SK-N-SH treated with all-trans-retinoic acid at 6 μM for 48 hours (cell line): ENCODE data around the gene ZNF358.
A peak's percentile ranks its signal among the peaks of the same experiment; 100 is the strongest.

Source experiments
- ATAC-seq: fragments of 200-7000 bp; cut with Tn5 transposase; 3 replicates; pipeline ENCODE4 v1.9.1; 2020; ENCODE audit warnings: mild to moderate bottlenecking, moderate library complexity
- ARNTL ChIP-seq: fragments of 450-650 bp; formaldehyde crosslinking; IDR thresholded peaks from 2 replicates; pipeline ENCODE4 v1.5.0; 2020; ENCODE audit warnings: low read depth, mild to moderate bottlenecking, moderate library complexity, borderline replicate concordance
- BACH2 ChIP-seq: fragments of 250-450 bp; sonication (Bioruptor Pico); IDR thresholded peaks from 2 replicates; pipeline ENCODE4 v1.9.0; 2021; ENCODE audit warnings: mild to moderate bottlenecking, borderline replicate concordance
- CSDC2 ChIP-seq: fragments of 250-450 bp; sonication (Bioruptor Pico); IDR thresholded peaks from 2 replicates; pipeline ENCODE4 v1.5.0; 2020; ENCODE audit warnings: mild to moderate bottlenecking, moderate library complexity
- GLIS3 ChIP-seq: fragments of 250-450 bp; sonication (Bioruptor Pico); IDR thresholded peaks from 2 replicates; pipeline ENCODE4 v1.5.0; 2020; ENCODE audit warnings: mild to moderate bottlenecking, moderate library complexity
- ISL1 ChIP-seq: fragments of 250-450 bp; sonication (Bioruptor Pico); IDR thresholded peaks from 2 replicates; pipeline ENCODE4 v2.1.2; 2022; ENCODE audit warnings: mild to moderate bottlenecking, moderate library complexity
- OSR1 ChIP-seq: fragments of 250-450 bp; sonication (Bioruptor Pico); IDR thresholded peaks from 2 replicates; pipeline ENCODE4 v1.8.0; 2022; ENCODE audit warnings: moderate library complexity, mild to moderate bottlenecking, inconsistent platforms
- PATZ1 ChIP-seq: fragments of 250-450 bp; sonication (Bioruptor Pico); IDR thresholded peaks from 2 replicates; pipeline ENCODE4 v1.8.0; 2020; ENCODE audit warnings: mild to moderate bottlenecking, moderate library complexity, borderline replicate concordance
- RARB ChIP-seq: fragments of 250-450 bp; sonication (Bioruptor Pico); IDR thresholded peaks from 2 replicates; pipeline ENCODE4 v1.8.0; 2021; ENCODE audit warnings: mild to moderate bottlenecking, moderate library complexity
- SNAI2 ChIP-seq: fragments of 250-450 bp; sonication (Bioruptor Pico); IDR thresholded peaks from 2 replicates; pipeline ENCODE4 v1.5.0; 2020; ENCODE audit warnings: mild to moderate bottlenecking, moderate library complexity
- TCF4 ChIP-seq: fragments of 250-450 bp; sonication (Bioruptor Pico); IDR thresholded peaks from 2 replicates; pipeline ENCODE4 v1.8.0; 2021; ENCODE audit warnings: mild to moderate bottlenecking, moderate library complexity, borderline replicate concordance
- TOX ChIP-seq: fragments of 250-450 bp; sonication (Bioruptor Pico); IDR thresholded peaks from 2 replicates; pipeline ENCODE4 v1.8.0; 2021; ENCODE audit warnings: mild to moderate bottlenecking, moderate library complexity, borderline replicate concordance
- ZC3H10 ChIP-seq: fragments of 250-450 bp; sonication (Bioruptor Pico); IDR thresholded peaks from 2 replicates; pipeline ENCODE4 v1.5.1; 2021; ENCODE audit warnings: mild to moderate bottlenecking, moderate library complexity
- ZFP3 ChIP-seq: fragments of 250-450 bp; sonication (Bioruptor Pico); IDR thresholded peaks from 2 replicates; pipeline ENCODE4 v1.5.0; 2020; ENCODE audit warnings: mild to moderate bottlenecking, moderate library complexity
- ZFP30 ChIP-seq: fragments of 450-650 bp; formaldehyde crosslinking; IDR thresholded peaks from 2 replicates; pipeline ENCODE4 v1.5.0; 2022; ENCODE audit warnings: mild to moderate bottlenecking, moderate library complexity
- ZNF565 ChIP-seq: fragments of 450-650 bp; formaldehyde crosslinking; conservative IDR thresholded peaks from 2 replicates; pipeline ENCODE4 v1.5.0; 2020; ENCODE audit warnings: low read depth, mild to moderate bottlenecking, moderate library complexity
- ZNF70 ChIP-seq: fragments of 450-650 bp; formaldehyde crosslinking; IDR thresholded peaks from 2 replicates; pipeline ENCODE4 v1.5.0; 2020; ENCODE audit warnings: mild to moderate bottlenecking, moderate library complexity
- ZNF8 ChIP-seq: fragments of 450-650 bp; formaldehyde crosslinking; IDR thresholded peaks from 2 replicates; pipeline ENCODE4 v1.5.0; 2020; ENCODE audit warnings: mild to moderate bottlenecking, moderate library complexity
- TF ChIP-seq, protein P1 (sequence below): fragments of 250-450 bp; sonication (Bioruptor Pico); IDR thresholded peaks from 2 replicates; pipeline ENCODE4 v1.5.1; 2021; ENCODE audit warnings: mild to moderate bottlenecking, moderate library complexity
- TF ChIP-seq, protein P2 (sequence below): fragments of 250-450 bp; sonication (Bioruptor Pico); IDR thresholded peaks from 2 replicates; pipeline ENCODE4 v1.5.0; 2020; ENCODE audit warnings: mild to moderate bottlenecking, moderate library complexity
- TF ChIP-seq, protein P3 (sequence below): fragments of 250-450 bp; sonication (Bioruptor Pico); IDR thresholded peaks from 2 replicates; pipeline ENCODE4 v1.8.0; 2021; ENCODE audit warnings: low read depth, mild to moderate bottlenecking, moderate library complexity, borderline replicate concordance
- TF ChIP-seq, protein P4 (sequence below): fragments of 250-450 bp; sonication (Bioruptor Pico); IDR thresholded peaks from 2 replicates; pipeline ENCODE4 v1.5.1; 2020; ENCODE audit warnings: low read depth, mild to moderate bottlenecking, moderate library complexity

ZNF358 gene

GRCh38 chr19:7562646-7563393 is 46.9 kb downstream of the ZNF358 start:
- TF ChIP-seq ZNF70 (CRISPR knock-in tag) = no peak
- 0 out of 2 replicates have a peak, but pooled peaks have one; percentile 70 for TF ChIP-seq CSDC2
- no peak for ATAC-seq

- ATAC-seq = no peak
- TF ChIP-seq PATZ1 (CRISPR knock-in tag) = no peak
- no peak for TF ChIP-seq BACH2
- TF ChIP-seq, protein P1, sequence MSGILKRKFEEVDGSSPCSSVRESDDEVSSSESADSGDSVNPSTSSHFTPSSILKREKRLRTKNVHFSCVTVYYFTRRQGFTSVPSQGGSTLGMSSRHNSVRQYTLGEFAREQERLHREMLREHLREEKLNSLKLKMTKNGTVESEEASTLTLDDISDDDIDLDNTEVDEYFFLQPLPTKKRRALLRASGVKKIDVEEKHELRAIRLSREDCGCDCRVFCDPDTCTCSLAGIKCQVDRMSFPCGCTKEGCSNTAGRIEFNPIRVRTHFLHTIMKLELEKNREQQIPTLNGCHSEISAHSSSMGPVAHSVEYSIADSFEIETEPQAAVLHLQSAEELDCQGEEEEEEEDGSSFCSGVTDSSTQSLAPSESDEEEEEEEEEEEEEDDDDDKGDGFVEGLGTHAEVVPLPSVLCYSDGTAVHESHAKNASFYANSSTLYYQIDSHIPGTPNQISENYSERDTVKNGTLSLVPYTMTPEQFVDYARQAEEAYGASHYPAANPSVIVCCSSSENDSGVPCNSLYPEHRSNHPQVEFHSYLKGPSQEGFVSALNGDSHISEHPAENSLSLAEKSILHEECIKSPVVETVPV = no peak
- no peak for TF ChIP-seq ZNF8 (CRISPR knock-in tag)
- no peak for TF ChIP-seq ZNF565
- TF ChIP-seq RARB (CRISPR knock-in tag) = no peak
- TF ChIP-seq TCF4 (CRISPR knock-in tag) = no peak
- no peak for TF ChIP-seq OSR1 (CRISPR knock-in tag)
- no peak for TF ChIP-seq SNAI2 (CRISPR knock-in tag)
- no peak for TF ChIP-seq ARNTL
- TF ChIP-seq ZFP30 (CRISPR knock-in tag) = no peak
- TF ChIP-seq, protein P2, sequence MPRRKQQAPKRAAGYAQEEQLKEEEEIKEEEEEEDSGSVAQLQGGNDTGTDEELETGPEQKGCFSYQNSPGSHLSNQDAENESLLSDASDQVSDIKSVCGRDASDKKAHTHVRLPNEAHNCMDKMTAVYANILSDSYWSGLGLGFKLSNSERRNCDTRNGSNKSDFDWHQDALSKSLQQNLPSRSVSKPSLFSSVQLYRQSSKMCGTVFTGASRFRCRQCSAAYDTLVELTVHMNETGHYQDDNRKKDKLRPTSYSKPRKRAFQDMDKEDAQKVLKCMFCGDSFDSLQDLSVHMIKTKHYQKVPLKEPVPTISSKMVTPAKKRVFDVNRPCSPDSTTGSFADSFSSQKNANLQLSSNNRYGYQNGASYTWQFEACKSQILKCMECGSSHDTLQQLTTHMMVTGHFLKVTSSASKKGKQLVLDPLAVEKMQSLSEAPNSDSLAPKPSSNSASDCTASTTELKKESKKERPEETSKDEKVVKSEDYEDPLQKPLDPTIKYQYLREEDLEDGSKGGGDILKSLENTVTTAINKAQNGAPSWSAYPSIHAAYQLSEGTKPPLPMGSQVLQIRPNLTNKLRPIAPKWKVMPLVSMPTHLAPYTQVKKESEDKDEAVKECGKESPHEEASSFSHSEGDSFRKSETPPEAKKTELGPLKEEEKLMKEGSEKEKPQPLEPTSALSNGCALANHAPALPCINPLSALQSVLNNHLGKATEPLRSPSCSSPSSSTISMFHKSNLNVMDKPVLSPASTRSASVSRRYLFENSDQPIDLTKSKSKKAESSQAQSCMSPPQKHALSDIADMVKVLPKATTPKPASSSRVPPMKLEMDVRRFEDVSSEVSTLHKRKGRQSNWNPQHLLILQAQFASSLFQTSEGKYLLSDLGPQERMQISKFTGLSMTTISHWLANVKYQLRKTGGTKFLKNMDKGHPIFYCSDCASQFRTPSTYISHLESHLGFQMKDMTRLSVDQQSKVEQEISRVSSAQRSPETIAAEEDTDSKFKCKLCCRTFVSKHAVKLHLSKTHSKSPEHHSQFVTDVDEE = no peak
- TF ChIP-seq GLIS3 (CRISPR knock-in tag) = no peak
- TF ChIP-seq, protein P3, sequence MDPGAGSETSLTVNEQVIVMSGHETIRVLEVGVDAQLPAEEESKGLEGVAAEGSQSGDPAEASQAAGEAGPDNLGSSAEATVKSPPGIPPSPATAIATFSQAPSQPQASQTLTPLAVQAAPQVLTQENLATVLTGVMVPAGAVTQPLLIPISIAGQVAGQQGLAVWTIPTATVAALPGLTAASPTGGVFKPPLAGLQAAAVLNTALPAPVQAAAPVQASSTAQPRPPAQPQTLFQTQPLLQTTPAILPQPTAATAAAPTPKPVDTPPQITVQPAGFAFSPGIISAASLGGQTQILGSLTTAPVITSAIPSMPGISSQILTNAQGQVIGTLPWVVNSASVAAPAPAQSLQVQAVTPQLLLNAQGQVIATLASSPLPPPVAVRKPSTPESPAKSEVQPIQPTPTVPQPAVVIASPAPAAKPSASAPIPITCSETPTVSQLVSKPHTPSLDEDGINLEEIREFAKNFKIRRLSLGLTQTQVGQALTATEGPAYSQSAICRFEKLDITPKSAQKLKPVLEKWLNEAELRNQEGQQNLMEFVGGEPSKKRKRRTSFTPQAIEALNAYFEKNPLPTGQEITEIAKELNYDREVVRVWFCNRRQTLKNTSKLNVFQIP = no peak
- TF ChIP-seq ZC3H10 (CRISPR knock-in tag) = no peak
- no peak for TF ChIP-seq ZFP3 (CRISPR knock-in tag)
- TF ChIP-seq, protein P4, sequence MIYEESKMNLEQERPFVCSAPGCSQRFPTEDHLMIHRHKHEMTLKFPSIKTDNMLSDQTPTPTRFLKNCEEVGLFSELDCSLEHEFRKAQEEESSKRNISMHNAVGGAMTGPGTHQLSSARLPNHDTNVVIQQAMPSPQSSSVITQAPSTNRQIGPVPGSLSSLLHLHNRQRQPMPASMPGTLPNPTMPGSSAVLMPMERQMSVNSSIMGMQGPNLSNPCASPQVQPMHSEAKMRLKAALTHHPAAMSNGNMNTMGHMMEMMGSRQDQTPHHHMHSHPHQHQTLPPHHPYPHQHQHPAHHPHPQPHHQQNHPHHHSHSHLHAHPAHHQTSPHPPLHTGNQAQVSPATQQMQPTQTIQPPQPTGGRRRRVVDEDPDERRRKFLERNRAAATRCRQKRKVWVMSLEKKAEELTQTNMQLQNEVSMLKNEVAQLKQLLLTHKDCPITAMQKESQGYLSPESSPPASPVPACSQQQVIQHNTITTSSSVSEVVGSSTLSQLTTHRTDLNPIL = no peak
- TF ChIP-seq TOX (CRISPR knock-in tag) = no peak
- no peak for TF ChIP-seq CSDC2
- TF ChIP-seq, all 23 proteins: peak for 0
Observed at GRCh38 chr19:7564866-7565265, 49.0 kb downstream of the ZNF358 start.

- ATAC-seq = no peak
- TF ChIP-seq ZFP3 (CRISPR knock-in tag) (no peak), TOX (CRISPR knock-in tag) (no peak), TCF4 (CRISPR knock-in tag) (no peak), ISL1 (no peak), GLIS3 (CRISPR knock-in tag) (no peak)
- TF ChIP-seq, protein P4 = no peak
- TF ChIP-seq, protein P1 = no peak
Observed at GRCh38 chr19:7565332-7565731, 49.4 kb downstream of the ZNF358 start.
